ENCODE data around the gene ZNF609. TPM values are rescaled to one million over a fixed set of nuclear protein-coding genes. Genes with fewer than 3 reads are reported as not detected.

ZNF609 gene
- total and polyA plus RNA-seq, 2 of the 13 experiments (the other 11 are each of a cell fraction or from before 2014, with no cell fraction given) = 8.9 to 9.9 TPM

DNA sequence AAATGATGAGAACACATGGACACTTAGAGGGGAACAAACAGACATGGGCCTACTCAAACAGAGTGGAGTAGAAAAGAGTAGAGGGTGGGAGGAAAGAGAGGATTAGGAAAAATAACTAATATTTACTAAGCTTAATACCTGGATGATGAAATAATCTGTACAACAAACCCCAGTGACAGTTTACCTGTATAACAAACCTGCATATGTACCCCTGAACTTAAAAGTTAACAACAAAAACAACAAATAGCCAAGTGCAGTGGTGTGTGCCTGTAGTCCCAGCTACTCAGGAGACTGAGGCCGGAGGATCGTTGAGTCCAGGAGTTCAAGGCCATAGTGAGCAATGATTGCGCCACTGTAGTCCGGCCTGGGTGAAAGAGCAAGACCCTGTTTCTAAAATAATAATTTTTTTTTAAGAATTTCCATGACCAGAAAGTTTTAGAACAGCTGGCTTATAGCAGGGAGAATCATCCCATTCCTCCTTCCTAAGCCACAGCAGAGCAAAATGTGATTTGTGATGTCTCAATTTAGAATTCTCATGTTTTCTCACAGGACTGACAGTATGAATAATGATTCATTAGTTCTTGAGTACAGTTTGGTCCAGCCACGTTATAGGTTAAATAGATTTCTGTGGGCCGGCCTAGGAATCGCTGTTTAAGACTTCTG, 150.0 kb downstream of the ZNF609 start (continued):
- TF ChIP-seq CEBPZ (IDR thresholded peaks at IDR 0.05; ENCODE audit: low read length) = no peak
- no peak for TF ChIP-seq NR1H2 (CRISPR knock-in tag; IDR thresholded peaks at IDR 0.05; ENCODE audit: borderline replicate concordance, low read depth)
- no peak for TF ChIP-seq ZNF225 (CRISPR knock-in tag; IDR thresholded peaks at IDR 0.05)
- TF ChIP-seq NFE2L2 (IDR thresholded peaks at IDR 0.05; ENCODE audit: low read length) = no peak
- peak; percentile 58; the same call in 1 of the 2 replicates for TF ChIP-seq ELF3 (CRISPR knock-in tag; IDR thresholded peaks at IDR 0.05)
- TF ChIP-seq HNRNPH1 (optimal IDR thresholded peaks at IDR 0.05; ENCODE audit: low read depth, low read length) = no peak
- TF ChIP-seq ZSCAN9 (CRISPR knock-in tag; IDR thresholded peaks at IDR 0.05; ENCODE audit: borderline replicate concordance) = peak; percentile 70; the same call in 1 of the 2 replicates
- no peak for TF ChIP-seq MBNL3 (CRISPR knock-in tag; conservative IDR thresholded peaks at IDR 0.05)
- no peak for TF ChIP-seq NPAS2 (CRISPR knock-in tag; IDR thresholded peaks at IDR 0.05; ENCODE audit: borderline replicate concordance)
- no peak for TF ChIP-seq CSRNP2 (CRISPR knock-in tag; conservative IDR thresholded peaks at IDR 0.05; ENCODE audit: low read depth)
- TF ChIP-seq XRCC5 (optimal IDR thresholded peaks at IDR 0.05; ENCODE audit: low read length) = no peak
- TF ChIP-seq ZNF329 (CRISPR knock-in tag; IDR thresholded peaks at IDR 0.05; ENCODE audit: low read depth) = no peak
- TF ChIP-seq NR3C1 (CRISPR knock-in tag; IDR thresholded peaks at IDR 0.05) = no peak
- TF ChIP-seq GFI1 (CRISPR knock-in tag; IDR thresholded peaks at IDR 0.05; ENCODE audit: borderline replicate concordance) = no peak
- TF ChIP-seq ARNTL (CRISPR knock-in tag; IDR thresholded peaks at IDR 0.05) = no peak
- no peak for TF ChIP-seq ZNF12 (CRISPR knock-in tag; IDR thresholded peaks at IDR 0.05)
- TF ChIP-seq, protein P1, sequence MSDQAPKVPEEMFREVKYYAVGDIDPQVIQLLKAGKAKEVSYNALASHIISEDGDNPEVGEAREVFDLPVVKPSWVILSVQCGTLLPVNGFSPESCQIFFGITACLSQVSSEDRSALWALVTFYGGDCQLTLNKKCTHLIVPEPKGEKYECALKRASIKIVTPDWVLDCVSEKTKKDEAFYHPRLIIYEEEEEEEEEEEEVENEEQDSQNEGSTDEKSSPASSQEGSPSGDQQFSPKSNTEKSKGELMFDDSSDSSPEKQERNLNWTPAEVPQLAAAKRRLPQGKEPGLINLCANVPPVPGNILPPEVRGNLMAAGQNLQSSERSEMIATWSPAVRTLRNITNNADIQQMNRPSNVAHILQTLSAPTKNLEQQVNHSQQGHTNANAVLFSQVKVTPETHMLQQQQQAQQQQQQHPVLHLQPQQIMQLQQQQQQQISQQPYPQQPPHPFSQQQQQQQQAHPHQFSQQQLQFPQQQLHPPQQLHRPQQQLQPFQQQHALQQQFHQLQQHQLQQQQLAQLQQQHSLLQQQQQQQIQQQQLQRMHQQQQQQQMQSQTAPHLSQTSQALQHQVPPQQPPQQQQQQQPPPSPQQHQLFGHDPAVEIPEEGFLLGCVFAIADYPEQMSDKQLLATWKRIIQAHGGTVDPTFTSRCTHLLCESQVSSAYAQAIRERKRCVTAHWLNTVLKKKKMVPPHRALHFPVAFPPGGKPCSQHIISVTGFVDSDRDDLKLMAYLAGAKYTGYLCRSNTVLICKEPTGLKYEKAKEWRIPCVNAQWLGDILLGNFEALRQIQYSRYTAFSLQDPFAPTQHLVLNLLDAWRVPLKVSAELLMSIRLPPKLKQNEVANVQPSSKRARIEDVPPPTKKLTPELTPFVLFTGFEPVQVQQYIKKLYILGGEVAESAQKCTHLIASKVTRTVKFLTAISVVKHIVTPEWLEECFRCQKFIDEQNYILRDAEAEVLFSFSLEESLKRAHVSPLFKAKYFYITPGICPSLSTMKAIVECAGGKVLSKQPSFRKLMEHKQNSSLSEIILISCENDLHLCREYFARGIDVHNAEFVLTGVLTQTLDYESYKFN (CRISPR knock-in tag; conservative IDR thresholded peaks at IDR 0.05) = peak; percentile 93
- TF ChIP-seq RORA (CRISPR knock-in tag; IDR thresholded peaks at IDR 0.05) = no peak
- no peak for TF ChIP-seq PBX2 (CRISPR knock-in tag; IDR thresholded peaks at IDR 0.05)
